ENCODE data around the gene TNS1.
A peak's percentile ranks its signal among the peaks of the same experiment; 100 is the strongest.
"Not testable (repeated sequence)": the region's sequence is repeated elsewhere in the genome, so short reads cannot be mapped to it uniquely, and the experiment has no call there.

The TNS1 gene

DNA sequence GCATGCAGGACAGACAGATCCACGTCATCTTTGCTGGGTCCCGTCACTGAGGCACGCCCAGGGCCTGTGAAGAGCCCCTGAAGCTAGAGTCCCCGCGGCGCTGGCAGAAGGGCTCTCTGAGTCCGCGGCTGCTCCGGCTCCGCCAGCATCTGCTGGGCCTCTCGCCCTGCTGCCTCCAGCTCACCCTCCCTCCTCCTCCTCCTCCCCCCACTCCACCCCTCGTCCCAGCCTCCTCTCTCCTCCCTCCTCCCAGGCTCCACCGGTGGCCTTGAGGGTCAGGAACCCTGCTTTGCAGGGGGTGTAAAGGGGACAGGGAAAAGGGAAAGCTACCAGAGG, at the start of gene TNS1:
TNS1 (minus strand) TSS at position 151 of the 336 bp plus-strand sequence; CDS start at position 28, 123 bp downstream.
- no peak for DNase-seq

DNA sequence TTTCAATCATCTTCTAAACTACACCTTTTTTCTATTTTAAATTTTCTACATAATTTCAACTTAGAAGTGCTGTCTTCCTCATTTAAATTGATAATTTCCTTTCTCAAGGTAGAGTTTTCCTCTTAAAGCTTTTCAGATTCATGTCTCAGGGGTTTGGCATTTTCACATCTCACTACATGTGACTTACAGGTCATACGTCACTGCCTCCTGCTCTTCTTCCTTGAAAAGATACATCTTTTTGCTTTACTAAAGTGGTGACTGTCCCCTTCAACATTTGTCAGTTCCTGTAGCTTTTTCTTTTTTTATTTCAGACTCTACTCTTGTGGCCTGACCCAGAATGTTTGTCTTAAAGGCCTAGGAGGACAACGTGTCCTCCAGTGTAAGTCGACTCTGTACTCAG, 49.1 kb upstream of the TNS1 start:
- DNase-seq, result no peak

DNA sequence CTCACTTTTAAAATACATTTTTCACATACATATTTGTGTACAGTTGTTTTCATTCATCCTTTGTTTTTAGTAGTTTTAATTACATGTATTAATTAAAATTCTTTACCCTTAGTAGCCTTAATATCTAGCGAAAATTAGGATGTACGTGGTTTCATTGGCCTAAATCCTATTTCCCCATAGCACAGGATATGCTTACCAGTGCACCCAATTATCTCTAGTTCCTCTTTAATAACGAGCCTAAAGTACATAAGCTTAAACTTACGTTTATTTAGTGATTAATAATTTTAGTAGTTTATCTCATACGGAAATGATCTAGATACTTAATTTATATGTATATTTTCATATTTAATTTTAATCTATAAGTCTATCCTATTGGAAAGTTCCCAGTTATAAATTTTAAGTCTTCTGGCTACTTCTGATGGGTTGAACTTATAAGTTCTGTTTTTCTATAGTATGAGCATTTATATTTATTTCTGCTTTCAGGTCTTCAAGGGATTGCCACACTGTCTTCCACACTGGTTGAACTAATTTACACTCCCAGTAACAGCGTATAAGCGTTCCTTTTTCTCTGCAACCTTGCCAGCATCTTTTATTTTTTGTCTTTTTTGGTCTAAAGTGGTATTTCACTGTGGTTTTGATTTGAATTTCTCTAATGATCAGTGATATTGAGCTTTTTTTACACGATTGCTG, 44.9 kb upstream of the TNS1 start:
- DNase-seq, result no peak

DNA sequence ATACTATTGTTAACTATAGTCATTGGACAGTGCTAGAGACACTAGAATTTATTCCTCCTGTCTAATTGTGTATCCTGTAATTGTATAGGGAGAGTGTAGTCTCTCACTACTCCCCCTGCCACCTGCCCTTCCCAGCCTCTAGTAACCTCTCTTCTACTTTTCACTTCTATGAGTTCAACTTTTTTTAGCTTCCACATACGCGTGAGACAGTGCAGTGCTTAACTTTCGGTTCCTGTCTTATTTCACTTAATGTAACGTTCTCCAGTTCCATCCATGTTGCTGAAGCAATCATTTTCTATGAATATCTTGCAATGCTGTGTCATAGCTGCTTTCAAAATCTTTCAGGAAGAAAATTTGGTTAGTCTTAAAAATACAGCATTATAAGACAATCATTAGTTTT, 43.4 kb upstream of the TNS1 start:
- DNase-seq, result no peak

DNA sequence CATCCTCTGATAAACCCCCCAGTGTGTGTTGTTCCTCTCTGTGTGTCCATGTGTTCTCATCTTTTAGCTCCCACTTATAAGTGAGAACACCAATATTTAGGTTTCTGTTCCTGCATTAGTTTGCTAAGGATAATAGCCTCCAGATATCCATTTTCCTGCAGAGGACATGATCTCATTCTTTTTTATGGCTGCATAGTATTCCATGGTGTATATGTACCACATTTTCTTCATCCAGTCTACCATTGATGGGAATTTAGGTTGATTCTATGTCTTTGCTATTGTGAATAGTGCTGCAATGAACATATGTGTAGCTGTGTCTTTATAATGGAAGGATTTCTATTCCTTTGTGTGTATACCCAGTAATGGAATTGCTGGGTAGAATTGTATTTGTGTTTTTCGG, 41.8 kb upstream of the TNS1 start:
- not testable (repeated sequence) for DNase-seq

DNA sequence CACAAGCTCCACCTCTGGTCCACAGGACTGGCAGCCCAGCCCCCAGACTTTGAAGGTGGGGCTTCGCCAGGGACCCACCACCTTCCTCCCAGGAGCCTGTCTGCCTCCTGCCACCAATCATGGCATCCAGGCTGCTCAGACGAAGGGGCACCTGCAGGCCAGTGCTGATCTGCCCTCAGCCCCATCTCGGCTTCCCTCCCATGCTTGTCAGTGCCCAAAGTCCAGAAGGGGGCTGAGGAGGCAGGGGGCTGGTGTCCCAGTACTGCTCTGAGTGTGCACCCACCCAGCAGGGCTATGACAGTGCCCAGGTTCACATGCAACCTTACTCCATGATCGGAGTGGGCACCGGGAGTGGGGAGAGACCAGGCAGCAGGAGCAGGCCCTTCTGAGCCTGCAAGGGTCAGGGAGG, 40.9 kb upstream of the TNS1 start:
- DNase-seq, result no peak

DNA sequence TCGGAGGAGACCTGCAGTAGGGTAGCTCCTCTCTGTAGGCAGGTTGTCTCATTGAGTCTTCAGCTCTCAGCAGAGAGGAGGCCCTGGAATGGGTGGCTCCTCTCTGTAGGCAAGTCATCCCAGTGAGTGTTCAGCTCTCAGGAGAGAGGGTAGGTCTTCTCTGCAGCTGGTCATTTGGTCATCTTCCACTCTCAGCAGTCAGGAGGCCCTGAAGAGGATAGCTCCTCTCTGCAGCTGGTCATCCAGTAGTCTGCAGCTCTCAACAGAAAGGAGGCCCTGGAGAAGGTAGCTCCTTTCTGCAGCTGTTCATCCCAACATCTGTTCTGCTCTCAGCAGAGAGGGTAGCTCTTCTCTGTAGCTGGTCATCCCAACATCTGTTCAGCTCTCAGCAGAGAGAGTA, 40.3 kb upstream of the TNS1 start:
- no peak for DNase-seq

DNA sequence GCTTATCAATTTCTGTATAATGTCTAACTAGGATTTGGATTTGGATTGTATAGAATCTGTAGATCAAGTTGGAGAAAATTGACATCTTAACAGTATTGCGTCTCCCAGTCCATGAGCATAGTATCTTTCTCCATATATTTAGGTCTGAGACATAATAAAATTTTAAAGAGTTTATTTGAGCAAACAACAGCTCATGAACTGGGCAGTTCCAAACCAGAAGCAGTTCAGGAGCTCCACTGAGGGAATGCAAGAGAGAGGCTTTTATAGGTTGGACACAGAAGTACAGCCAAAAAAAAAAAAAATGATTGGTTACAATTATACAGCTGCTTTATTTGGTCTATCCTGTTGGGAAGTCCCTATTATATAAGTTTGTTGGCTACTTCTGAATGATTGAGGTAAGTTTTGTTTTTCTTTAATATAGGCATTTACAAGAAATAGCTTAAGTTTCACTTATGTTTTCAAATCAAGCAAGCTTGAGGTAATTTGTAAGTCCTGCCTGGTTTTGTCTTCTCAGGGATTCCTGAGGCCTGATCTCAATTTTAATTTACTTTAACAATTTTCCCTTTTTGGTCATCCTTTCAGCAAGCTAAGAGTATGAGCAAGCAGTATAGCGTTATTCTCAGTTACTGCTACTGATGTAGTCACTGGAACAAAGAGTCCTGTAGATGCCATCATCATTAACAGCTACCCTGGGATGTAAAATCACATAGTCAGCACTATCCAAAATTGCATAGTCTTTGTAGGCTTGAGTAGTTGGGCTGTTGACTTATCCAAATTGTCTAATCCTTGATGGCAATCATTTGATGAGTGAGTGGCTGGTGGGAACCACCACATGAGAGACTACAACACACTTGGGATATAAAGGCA, 38.7 kb upstream of the TNS1 start:
- DNase-seq, result no peak

DNA sequence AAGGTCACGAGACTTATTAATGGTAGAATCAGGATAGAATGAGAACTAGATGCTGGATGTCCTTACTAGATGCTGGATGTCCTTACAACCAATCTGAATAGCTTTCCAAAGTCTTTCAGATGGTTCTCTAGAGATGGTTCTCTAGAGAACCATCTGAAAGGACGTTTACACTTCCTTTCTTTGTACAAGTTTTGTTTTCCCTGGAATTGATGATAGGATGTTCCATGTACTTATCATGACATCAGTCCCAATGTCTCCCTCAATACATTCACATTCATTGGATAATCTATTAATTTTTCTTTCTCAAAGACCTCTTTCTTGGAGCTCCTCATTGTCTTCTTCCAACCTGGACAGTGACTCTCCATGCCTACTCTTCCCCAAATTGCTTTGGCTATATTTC, 38.1 kb upstream of the TNS1 start:
- DNase-seq, result no peak

DNA sequence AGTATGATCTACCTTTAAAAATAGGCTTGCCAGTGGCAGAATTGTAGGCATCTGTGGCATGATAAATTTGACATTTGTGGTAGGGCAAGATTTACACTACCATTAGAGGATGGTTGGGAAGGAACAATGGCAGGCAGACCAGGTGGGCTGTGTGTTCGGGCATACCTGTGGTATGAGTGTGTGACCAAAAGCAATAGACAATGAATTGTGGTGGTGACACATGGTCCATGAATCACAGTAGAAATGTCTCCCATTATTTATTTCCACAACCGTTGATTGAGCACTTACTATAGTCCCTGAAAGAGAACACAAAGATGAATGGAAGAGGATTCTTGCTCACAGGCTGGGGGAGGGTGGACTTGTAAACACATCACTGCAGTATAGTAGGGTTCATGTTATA, 36.4 kb upstream of the TNS1 start:
- no peak for DNase-seq

DNA sequence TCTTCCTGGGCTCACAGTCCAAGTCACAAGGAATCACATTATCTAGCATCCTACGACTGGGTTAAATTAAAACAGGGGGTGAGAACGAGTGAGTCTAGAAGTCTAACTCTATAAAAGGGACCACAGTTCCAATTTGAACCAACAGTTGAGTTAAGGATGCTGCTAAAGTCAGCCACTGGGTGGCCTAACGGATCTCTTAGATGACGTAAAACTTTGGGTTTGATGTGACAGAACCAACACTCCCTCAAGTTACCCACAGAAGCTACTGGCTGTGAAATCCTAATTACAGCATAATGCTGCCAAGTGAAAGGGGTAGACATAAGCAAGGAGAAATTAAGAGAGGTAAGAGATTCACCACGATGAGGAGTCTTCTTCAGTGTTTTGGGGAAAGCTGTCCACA, 33.6 kb upstream of the TNS1 start:
- DNase-seq, result no peak

DNA sequence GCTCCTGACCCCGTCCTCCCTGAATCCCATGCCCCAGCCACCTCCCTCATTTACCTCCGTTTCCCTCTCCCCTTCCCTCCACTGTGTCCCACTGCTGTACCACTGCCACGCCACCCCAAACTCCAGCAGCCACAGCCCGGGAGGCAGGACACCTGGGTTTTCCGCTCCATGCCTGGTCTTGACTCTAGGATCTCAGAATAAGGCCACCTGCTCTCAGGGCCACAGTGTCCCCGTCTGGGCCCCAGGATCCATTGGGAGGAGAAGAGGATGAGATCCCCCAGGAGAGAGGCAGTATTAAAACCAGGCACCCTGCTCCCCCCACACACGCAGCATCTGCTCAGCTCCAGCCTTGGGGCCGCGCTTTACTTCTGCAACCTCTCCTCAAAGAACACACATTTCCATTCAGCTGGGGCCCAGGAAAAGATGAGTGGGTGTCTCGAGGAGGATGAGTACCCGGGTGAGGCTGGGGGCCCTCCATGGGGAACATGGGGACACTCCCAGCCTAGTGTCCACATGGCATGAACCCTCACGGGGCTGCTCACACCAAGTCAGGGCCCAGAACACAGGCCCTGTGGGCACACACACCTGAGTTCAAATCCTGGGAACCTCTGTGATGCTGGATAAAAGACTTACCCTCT, 32.8 kb upstream of the TNS1 start:
- DNase-seq, result no peak

DNA sequence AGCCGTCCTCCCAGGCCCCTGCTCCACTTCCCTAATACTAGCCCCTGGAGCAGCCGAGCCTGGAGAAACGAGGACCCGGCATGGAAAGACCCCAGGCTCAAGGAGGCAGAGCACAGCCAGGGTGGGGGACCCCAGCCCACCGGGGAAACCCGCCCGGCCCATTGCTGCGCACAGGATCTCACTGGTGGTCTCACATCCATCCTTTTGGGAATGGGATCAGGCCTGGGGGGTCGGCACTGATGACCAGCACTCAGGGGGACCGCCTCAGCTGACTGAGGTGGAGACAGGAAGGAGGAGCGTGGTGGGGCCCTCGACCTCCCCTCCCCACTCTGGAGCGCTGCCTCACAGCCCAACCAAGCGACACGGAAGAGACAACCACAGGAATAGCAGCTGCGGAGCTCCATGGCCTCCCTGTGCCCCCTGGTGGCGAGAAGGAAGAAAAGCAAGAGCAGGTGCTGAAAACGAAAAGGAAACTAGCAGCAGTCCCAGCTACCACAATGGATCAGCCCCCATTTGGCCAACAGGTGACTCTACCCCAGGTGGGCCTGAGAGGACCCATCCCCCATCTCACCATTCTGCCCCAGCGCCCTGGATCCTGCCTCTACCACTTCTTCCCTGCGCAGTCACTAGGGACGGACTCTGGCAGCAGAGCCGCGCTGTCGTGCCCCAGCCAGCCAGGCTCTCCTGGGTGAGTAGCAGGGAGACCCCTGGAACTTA, 31.9 kb upstream of the TNS1 start:
- DNase-seq, result peak; percentile 51

DNA sequence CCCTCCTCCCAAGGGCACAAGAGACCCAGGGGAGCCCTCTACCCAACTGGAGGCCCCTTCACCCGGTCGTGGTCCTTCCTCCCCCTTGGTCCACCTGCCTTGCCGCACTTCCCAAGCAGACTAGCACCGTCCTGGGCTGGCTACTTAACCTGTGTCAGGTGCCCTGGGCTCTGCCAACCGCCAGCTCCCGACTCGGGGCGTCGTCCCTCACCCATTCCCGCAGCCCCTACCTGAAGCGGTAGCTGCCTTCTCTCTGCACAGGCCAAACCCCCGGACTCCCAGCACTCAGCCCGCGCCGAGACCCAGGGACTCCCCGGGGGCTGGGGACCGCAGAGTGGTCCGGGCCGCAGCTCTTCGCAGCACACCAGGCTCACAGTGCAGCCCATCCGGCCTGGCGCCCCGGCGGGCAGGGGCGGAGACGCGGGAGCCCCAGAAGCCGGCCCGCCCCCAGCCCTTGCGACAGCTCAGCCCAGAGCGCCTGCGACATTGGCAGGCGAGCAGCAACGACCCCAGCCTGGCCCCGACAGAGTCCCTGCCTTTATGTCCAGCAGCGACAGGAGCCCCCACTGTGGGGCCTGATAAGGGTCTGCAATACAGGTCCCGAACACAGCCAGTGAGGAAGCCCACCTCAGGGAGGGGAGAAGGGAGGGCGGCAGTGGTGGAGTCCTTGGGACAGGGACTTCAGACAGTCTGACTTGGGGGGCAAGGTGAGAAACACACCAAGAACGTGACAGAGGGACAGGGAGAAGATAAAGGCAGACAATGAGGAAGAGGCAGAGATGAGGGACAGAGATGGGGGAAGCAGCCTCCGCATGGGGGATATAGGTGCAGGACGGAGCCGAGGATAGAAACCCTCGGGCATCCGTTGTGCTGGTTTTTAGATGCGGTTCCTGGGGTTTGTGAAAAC, 31.0 kb upstream of the TNS1 start:
- DNase-seq, result no peak

DNA sequence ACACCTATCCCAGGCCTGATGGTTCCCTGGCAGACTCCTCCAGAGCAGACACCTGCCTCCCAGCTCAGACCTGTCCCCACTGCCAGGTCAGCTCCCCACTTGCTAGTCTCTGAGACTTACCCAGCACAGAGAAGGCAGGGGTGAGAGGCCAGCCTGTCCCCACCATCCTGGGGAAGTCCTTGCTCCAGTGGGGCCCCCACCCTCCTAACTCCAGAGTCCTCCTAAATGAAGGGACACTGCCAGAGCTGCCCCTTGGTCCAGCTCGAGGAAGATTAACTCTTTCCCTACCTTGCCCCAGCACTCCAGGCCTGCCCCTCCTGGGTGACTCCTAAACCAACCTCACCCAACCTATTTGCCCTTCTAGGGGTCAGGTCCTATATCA, 30.4 kb upstream of the TNS1 start:
- DNase-seq, result no peak

DNA sequence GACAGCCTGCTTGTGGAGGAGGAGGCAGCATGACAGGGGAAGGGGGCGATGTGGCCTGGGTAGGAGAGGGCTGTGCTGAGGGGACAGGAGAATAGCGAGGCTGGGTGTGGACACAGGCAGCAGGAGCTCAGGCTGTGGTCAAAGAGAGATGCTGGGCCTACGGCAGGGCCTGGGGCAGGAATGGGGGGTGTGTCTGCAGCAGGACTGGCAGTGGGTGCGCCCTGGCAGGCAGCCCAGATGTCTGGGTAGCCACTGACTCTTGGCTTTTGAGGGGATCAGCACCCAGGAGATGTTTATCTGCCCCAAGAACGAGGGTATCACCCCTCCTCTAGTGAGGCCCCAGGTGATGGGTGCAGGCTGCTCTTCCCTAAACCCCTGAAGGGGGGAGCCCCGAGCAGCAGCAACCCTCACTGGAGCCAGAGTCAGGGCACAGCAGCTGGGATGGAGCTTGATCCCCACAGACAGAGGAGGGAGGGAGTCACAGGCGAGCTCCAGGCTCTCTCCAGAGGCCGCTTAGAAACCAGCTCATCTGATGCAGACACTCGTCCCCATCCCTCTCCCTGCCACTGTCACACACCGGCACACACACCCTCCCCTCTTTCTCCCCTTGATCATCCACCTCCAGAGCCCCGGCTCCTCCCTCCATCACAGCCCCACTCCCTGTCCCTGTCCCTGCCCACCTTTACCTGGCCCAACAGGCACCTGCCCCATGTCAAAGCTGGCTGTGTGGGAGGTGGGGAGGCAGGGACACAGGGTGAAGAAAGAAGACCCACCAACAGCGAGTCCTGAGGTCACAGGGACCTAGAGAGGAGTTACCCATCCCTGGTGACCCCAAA, 29.8 kb upstream of the TNS1 start:
- DNase-seq, result no peak

DNA sequence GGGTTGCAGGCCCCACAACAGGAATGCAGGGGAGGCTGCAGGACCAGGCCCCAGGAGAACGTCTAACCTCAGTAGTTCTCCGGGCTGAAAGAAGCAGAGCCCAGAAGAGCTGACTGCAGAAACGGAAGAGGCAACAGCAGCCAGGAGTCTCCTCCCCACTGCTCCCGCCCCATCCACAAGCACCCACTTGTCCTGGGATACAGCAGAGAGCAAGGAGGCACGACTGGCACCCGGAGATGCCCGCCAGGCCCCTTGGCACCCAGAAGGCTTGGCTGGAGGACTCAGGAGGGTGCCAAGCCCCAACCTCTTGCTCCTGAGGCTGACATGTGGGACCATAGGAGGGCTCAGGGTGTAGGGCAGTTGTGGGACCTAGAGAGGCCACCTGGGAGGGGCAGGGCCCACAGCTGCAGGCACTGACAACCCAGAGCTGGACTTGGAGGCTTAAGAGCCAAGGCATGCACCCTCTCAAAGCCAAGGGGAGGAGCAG, 29.0 kb upstream of the TNS1 start:
- DNase-seq, result no peak

DNA sequence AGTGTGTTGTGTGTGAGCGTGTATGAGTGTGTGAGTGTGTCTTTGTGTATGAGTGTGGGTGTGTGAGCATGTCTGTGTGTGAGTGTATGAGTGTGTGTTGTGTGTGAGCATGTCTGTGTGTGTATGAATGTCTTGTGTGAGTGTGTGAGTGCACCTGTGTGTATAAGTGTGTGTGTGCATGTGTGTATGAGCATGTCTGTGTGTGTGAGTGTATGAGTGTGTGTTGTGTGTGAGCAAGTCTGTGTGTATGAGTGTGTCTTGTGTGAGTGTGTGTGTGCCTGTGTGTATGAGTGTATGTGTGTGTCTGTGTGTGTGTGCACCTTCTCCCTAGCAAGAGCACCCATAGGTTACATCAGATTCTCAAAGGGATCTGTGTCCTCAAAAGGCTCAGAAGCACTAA, 28.5 kb upstream of the TNS1 start:
- DNase-seq, result no peak

DNA sequence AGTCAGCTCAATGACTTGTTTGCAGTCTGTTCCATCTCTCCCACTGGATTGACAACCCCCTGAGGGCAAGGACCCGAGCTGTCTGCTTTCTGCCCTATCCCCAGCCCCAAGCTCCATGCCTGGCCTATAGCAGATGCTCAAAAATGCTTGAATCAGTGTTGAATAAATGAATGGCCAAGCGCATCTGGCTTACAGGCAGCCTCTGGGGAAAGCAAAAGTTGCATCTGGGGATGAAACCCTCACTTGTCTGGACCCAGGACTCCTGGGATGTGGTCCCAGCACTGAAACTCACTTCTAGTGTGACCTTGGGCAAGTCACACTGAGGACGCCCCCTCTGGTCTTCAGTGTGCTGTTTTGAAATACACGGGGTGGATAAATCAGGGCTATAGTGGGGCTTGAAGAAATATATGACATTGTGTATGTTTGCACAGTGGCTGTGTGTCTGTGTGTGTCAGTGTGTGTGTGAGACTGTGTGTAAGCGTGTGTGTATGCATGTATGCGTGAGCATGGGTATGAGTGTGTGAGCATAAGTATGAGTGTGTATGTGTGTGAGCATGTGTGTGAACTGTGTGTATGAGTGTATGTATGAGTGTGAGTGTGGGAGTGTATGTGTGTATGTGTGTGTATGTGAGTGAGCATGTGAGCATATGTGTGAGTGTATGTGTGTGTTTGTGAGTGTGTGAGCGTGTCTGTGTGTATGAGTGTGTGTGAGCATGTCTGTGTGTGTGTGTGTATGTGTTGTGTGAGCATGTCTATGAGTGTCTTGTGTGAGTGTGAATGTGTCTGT, 27.8 kb upstream of the TNS1 start:
- DNase-seq, result no peak
